MM.1S (cell line): ENCODE data around the gene NSUN5.

ENCODE experiments used
- EZH2 ChIP-seq: fragments of 300-600 bp; sonication (generic); optimal IDR thresholded peaks from 2 replicates; pipeline ENCODE3; 2017; ENCODE audit warnings: low read depth, mild to moderate bottlenecking, antibody characterized with exemption, low read length, mixed read lengths
- EZH2phosphoT487 ChIP-seq: fragments of 300-600 bp; sonication (generic); IDR thresholded peaks from 2 replicates; pipeline ENCODE4 v1.6.1; 2018; ENCODE audit warnings: antibody characterized with exemption, low read length
- TF ChIP-seq, protein P1 (sequence below): fragments of 300-600 bp; sonication (generic); IDR thresholded peaks from 2 replicates; pipeline ENCODE4 v1.5.1; 2016; ENCODE audit warnings: antibody characterized with exemption, low read length, mixed read lengths

DNA sequence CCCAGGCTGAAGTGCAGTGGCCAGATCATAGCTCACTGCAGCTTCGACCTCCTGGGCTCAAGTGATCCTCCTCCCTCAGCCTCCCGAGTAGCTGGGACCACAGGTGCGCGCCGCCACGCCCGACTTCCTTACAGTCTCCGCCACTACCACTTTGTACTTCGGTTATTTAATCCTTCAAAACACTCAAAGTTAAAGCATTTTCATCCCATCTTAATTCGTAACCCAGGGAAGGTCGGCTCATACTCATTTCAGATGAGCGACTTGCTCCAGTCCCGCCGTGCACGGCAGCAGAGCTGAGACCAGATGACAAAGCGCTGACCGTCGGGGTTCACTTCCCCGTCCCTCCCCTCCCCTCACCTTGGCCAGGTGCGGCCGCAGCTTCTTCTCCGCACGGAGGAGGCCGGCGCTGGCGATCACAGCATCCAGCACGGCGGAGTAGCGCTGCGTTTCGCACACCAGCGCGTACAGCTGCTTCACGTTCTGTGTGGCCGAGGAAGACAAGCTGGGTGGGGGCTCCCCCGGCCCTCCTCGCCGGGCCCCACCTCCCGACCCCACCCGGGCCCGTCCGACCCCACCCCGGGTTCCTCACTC lies 457 bp downstream of the NSUN5 start:
- TF ChIP-seq, protein P1, sequence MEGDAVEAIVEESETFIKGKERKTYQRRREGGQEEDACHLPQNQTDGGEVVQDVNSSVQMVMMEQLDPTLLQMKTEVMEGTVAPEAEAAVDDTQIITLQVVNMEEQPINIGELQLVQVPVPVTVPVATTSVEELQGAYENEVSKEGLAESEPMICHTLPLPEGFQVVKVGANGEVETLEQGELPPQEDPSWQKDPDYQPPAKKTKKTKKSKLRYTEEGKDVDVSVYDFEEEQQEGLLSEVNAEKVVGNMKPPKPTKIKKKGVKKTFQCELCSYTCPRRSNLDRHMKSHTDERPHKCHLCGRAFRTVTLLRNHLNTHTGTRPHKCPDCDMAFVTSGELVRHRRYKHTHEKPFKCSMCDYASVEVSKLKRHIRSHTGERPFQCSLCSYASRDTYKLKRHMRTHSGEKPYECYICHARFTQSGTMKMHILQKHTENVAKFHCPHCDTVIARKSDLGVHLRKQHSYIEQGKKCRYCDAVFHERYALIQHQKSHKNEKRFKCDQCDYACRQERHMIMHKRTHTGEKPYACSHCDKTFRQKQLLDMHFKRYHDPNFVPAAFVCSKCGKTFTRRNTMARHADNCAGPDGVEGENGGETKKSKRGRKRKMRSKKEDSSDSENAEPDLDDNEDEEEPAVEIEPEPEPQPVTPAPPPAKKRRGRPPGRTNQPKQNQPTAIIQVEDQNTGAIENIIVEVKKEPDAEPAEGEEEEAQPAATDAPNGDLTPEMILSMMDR, result no peak
- no peak for TF ChIP-seq EZH2
- TF ChIP-seq EZH2phosphoT487, result no peak
